HG03432 (cell line): Measurements from ENCODE around the gene TPST1.

Experiments used
- ATAC-seq: cut with Tn5 transposase; IDR thresholded peaks from one replicate; pipeline ENCODE4 v1.9.1; 2021; ENCODE audit warnings: mild to moderate bottlenecking, moderate library complexity; ENCODE audit not compliant: unreplicated experiment

TPST1 gene

GRCh38 chr7:66281678-66282590 is 76.8 kb downstream of the TPST1 start:
- ATAC-seq, result no peak

GRCh38 chr7:66282591-66282935 is 77.4 kb downstream of the TPST1 start:
- no peak for ATAC-seq

GRCh38 chr7:66283003-66283920 is 78.1 kb downstream of the TPST1 start:
- ATAC-seq, result no peak

- ATAC-seq, result no peak
Measured at GRCh38 chr7:66296001-66296521, 90.9 kb downstream of the TPST1 start.

- no peak for ATAC-seq
Measured at GRCh38 chr7:66296557-66296956, 91.4 kb downstream of the TPST1 start.

GRCh38 chr7:66297579-66297978 is 92.4 kb downstream of the TPST1 start:
- no peak for ATAC-seq

GRCh38 chr7:66301249-66301648 is 96.1 kb downstream of the TPST1 start:
- ATAC-seq, result no peak

GRCh38 chr7:66301737-66302136 is 96.6 kb downstream of the TPST1 start:
- no peak for ATAC-seq

GRCh38 chr7:66303454-66304155 is 98.5 kb downstream of the TPST1 start:
- no peak for ATAC-seq

GRCh38 chr7:66304536-66304935 is 99.4 kb downstream of the TPST1 start:
- no peak for ATAC-seq

GRCh38 chr7:66306243-66306642 is 101.1 kb downstream of the TPST1 start:
- no peak for ATAC-seq

GRCh38 chr7:66307591-66308215 is 102.6 kb downstream of the TPST1 start:
- no peak for ATAC-seq

- no peak for ATAC-seq
Measured at GRCh38 chr7:66308411-66308810, 103.3 kb downstream of the TPST1 start.

- ATAC-seq, result no peak
Measured at GRCh38 chr7:66310620-66311019, 105.5 kb downstream of the TPST1 start.

GRCh38 chr7:66313886-66314568 is 108.9 kb downstream of the TPST1 start:
- ATAC-seq, result no peak

GRCh38 chr7:66315192-66315591 is 110.1 kb downstream of the TPST1 start:
- ATAC-seq, result no peak

GRCh38 chr7:66319407-66319979 is 114.4 kb downstream of the TPST1 start:
- no peak for ATAC-seq

- no peak for ATAC-seq
Measured at GRCh38 chr7:66321283-66321682, 116.1 kb downstream of the TPST1 start.

- no peak for ATAC-seq
Measured at GRCh38 chr7:66323114-66323796, 118.1 kb downstream of the TPST1 start.
